Ovary (tissue), 3 donors: ENCODE measurements around the gene SLC25A52.

Experiments
- POLR2A ChIP-seq: fragments of 450-650 bp; IDR thresholded peaks from one replicate; pipeline ENCODE4 v1.6.1; 2017; ENCODE audit warnings: antibody characterized with exemption, mild to moderate bottlenecking, moderate library complexity
- TF ChIP-seq, protein P1 (sequence below), 3 donors: fragments of 450-650 bp in 2 of 3; fragments of 200-600 bp in 1 of 3; IDR thresholded peaks; one replicate each; pipeline versions ENCODE4 v1.5.1 to v1.8.0; 2016 to 2022; ENCODE audit warnings: antibody characterized with exemption in 3 of 3, mild to moderate bottlenecking in 1 of 3
- donor health status: DM: no; HTN: no; CAD: no.

DNA sequence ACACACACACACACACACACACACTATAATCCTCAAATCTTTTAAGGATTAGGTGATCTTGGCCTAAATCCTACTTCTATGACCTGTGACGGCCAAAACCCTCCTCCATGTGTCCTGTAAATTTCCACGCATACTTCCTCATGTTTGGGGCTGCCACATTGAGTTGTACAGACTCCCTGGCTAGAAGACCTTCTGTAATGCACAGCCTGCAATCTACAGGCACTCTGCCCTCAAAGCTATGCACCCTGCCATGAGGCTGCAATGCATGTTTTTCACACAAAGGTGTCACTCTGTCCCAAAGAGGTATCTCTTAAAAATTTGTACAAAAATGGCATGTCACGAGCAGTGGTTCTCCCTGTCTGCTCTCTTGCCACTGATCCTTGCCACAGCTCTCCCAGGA, 49.9 kb downstream of the SLC25A52 start:
- TF ChIP-seq, protein P1, sequence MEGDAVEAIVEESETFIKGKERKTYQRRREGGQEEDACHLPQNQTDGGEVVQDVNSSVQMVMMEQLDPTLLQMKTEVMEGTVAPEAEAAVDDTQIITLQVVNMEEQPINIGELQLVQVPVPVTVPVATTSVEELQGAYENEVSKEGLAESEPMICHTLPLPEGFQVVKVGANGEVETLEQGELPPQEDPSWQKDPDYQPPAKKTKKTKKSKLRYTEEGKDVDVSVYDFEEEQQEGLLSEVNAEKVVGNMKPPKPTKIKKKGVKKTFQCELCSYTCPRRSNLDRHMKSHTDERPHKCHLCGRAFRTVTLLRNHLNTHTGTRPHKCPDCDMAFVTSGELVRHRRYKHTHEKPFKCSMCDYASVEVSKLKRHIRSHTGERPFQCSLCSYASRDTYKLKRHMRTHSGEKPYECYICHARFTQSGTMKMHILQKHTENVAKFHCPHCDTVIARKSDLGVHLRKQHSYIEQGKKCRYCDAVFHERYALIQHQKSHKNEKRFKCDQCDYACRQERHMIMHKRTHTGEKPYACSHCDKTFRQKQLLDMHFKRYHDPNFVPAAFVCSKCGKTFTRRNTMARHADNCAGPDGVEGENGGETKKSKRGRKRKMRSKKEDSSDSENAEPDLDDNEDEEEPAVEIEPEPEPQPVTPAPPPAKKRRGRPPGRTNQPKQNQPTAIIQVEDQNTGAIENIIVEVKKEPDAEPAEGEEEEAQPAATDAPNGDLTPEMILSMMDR (IDR thresholded peaks at IDR 0.05) = no peak
- no peak for TF ChIP-seq POLR2A
